SK-N-SH treated with all-trans-retinoic acid at 6 μM for 48 hours (cell line): ENCODE measurements around the gene CDC42EP5.

Experiments used
- ATAC-seq: fragments of 200-7000 bp; cut with Tn5 transposase; 3 replicates; pipeline ENCODE4 v1.9.1; 2020; ENCODE audit warnings: mild to moderate bottlenecking, moderate library complexity
- ARNTL ChIP-seq: fragments of 450-650 bp; formaldehyde crosslinking; IDR thresholded peaks from 2 replicates; pipeline ENCODE4 v1.5.0; 2020; ENCODE audit warnings: low read depth, mild to moderate bottlenecking, moderate library complexity, borderline replicate concordance
- BACH2 ChIP-seq: fragments of 250-450 bp; sonication (Bioruptor Pico); IDR thresholded peaks from 2 replicates; pipeline ENCODE4 v1.9.0; 2021; ENCODE audit warnings: mild to moderate bottlenecking, borderline replicate concordance
- CREB5 ChIP-seq: fragments of 250-450 bp; sonication (Bioruptor Pico); IDR thresholded peaks from 2 replicates; pipeline ENCODE4 v1.5.1; 2020; ENCODE audit warnings: low read depth, mild to moderate bottlenecking, moderate library complexity
- CSDC2 ChIP-seq: fragments of 250-450 bp; sonication (Bioruptor Pico); IDR thresholded peaks from 2 replicates; pipeline ENCODE4 v1.5.0; 2020; ENCODE audit warnings: mild to moderate bottlenecking, moderate library complexity
- CSRNP3 ChIP-seq: fragments of 250-450 bp; sonication (Bioruptor Pico); IDR thresholded peaks from 2 replicates; pipeline ENCODE4 v1.5.1; 2021; ENCODE audit warnings: mild to moderate bottlenecking, moderate library complexity
- ESRRG ChIP-seq: fragments of 250-450 bp; sonication (Bioruptor Pico); IDR thresholded peaks from 2 replicates; pipeline ENCODE4 v1.6.1; 2021; ENCODE audit warnings: mild to moderate bottlenecking
- ISL1 ChIP-seq: fragments of 250-450 bp; sonication (Bioruptor Pico); IDR thresholded peaks from 2 replicates; pipeline ENCODE4 v2.1.2; 2022; ENCODE audit warnings: mild to moderate bottlenecking, moderate library complexity
- OSR1 ChIP-seq: fragments of 250-450 bp; sonication (Bioruptor Pico); IDR thresholded peaks from 2 replicates; pipeline ENCODE4 v1.8.0; 2022; ENCODE audit warnings: moderate library complexity, mild to moderate bottlenecking, inconsistent platforms
- PATZ1 ChIP-seq: fragments of 250-450 bp; sonication (Bioruptor Pico); IDR thresholded peaks from 2 replicates; pipeline ENCODE4 v1.8.0; 2020; ENCODE audit warnings: mild to moderate bottlenecking, moderate library complexity, borderline replicate concordance
- POU6F1 ChIP-seq: fragments of 250-450 bp; sonication (Bioruptor Pico); IDR thresholded peaks from 2 replicates; pipeline ENCODE4 v1.8.0; 2021; ENCODE audit warnings: low read depth, mild to moderate bottlenecking, moderate library complexity, borderline replicate concordance
- PPARA ChIP-seq: fragments of 250-450 bp; sonication (Bioruptor Pico); IDR thresholded peaks from 2 replicates; pipeline ENCODE4 v1.5.0; 2020; ENCODE audit warnings: mild to moderate bottlenecking, borderline replicate concordance
- RARB ChIP-seq: fragments of 250-450 bp; sonication (Bioruptor Pico); IDR thresholded peaks from 2 replicates; pipeline ENCODE4 v1.8.0; 2021; ENCODE audit warnings: mild to moderate bottlenecking, moderate library complexity
- SNAI2 ChIP-seq: fragments of 250-450 bp; sonication (Bioruptor Pico); IDR thresholded peaks from 2 replicates; pipeline ENCODE4 v1.5.0; 2020; ENCODE audit warnings: mild to moderate bottlenecking, moderate library complexity
- TCF4 ChIP-seq: fragments of 250-450 bp; sonication (Bioruptor Pico); IDR thresholded peaks from 2 replicates; pipeline ENCODE4 v1.8.0; 2021; ENCODE audit warnings: mild to moderate bottlenecking, moderate library complexity, borderline replicate concordance
- TOX ChIP-seq: fragments of 250-450 bp; sonication (Bioruptor Pico); IDR thresholded peaks from 2 replicates; pipeline ENCODE4 v1.8.0; 2021; ENCODE audit warnings: mild to moderate bottlenecking, moderate library complexity, borderline replicate concordance
- TSHZ2 ChIP-seq: fragments of 250-450 bp; sonication (Bioruptor Pico); IDR thresholded peaks from 2 replicates; pipeline ENCODE4 v1.5.0; 2020; ENCODE audit warnings: mild to moderate bottlenecking, moderate library complexity
- ZC3H10 ChIP-seq: fragments of 250-450 bp; sonication (Bioruptor Pico); IDR thresholded peaks from 2 replicates; pipeline ENCODE4 v1.5.1; 2021; ENCODE audit warnings: mild to moderate bottlenecking, moderate library complexity
- ZFP30 ChIP-seq: fragments of 450-650 bp; formaldehyde crosslinking; IDR thresholded peaks from 2 replicates; pipeline ENCODE4 v1.5.0; 2022; ENCODE audit warnings: mild to moderate bottlenecking, moderate library complexity
- ZNF565 ChIP-seq: fragments of 450-650 bp; formaldehyde crosslinking; conservative IDR thresholded peaks from 2 replicates; pipeline ENCODE4 v1.5.0; 2020; ENCODE audit warnings: low read depth, mild to moderate bottlenecking, moderate library complexity

CDC42EP5 gene

GRCh38 chr19:54465426-54466109 lies 7.5 kb downstream of the CDC42EP5 start:
- no peak for ATAC-seq
- TF ChIP-seq ESRRG (no peak), ZNF565 (no peak), CSDC2 (CRISPR knock-in tag) (no peak)

- ATAC-seq: peak; percentile 85
- TF ChIP-seq ESRRG: no peak
- TF ChIP-seq ZNF565: no peak
- no peak for TF ChIP-seq TOX (CRISPR knock-in tag)
- TF ChIP-seq ISL1: no peak
- TF ChIP-seq CREB5: no peak
- TF ChIP-seq SNAI2 (CRISPR knock-in tag): no peak
- no peak for TF ChIP-seq RARB
- no peak for TF ChIP-seq POU6F1 (CRISPR knock-in tag)
- no peak for TF ChIP-seq PATZ1
- no peak for TF ChIP-seq BACH2
- no peak for TF ChIP-seq ZC3H10 (CRISPR knock-in tag)
- no peak for TF ChIP-seq CSRNP3 (CRISPR knock-in tag)
- TF ChIP-seq PPARA (CRISPR knock-in tag): no peak
- TF ChIP-seq CSDC2 (CRISPR knock-in tag): no peak
- no peak for TF ChIP-seq OSR1 (CRISPR knock-in tag)
These were observed 8.3 kb downstream of the CDC42EP5 start for GRCh38 chr19:54464630-54465425.

GRCh38 chr19:54464044-54464629 lies 9.0 kb downstream of the CDC42EP5 start:
- ATAC-seq: peak; percentile 59
- TF ChIP-seq TCF4 (CRISPR knock-in tag) (no peak), TOX (CRISPR knock-in tag) (no peak), ISL1 (no peak), PPARA (CRISPR knock-in tag) (no peak), PATZ1 (no peak), ESRRG (no peak), OSR1 (CRISPR knock-in tag) (no peak)

GRCh38 chr19:54463531-54464043 lies 9.5 kb downstream of the CDC42EP5 start, which contains the start of gene LENG9:
TSS of gene LENG9 (minus strand) at chr19:54463778. CDS start at chr19:54463526, 252 bp downstream.
- peak; percentile 60 for ATAC-seq
- TF ChIP-seq ZFP30 (CRISPR knock-in tag) (no peak), TSHZ2 (CRISPR knock-in tag) (no peak), SNAI2 (CRISPR knock-in tag) (no peak), ZC3H10 (CRISPR knock-in tag) (no peak), PATZ1 (no peak), ESRRG (no peak), CSDC2 (CRISPR knock-in tag) (no peak), ISL1 (no peak), ARNTL (CRISPR knock-in tag) (no peak), PPARA (CRISPR knock-in tag) (no peak), TCF4 (CRISPR knock-in tag) (no peak)
